Peyer's patch (tissue), 4 donors: ENCODE results near the gene CRNN. TPM values are rescaled to one million over a fixed set of nuclear protein-coding genes. Genes with fewer than 3 reads are reported as not detected.

ENCODE experiments used
- DNase-seq, 3 donors: peaks; one replicate each; pipeline ENCODE4 v3.0.0-alpha.2; 2017 to 2019
- H3K27ac ChIP-seq, 4 donors: fragments of 200-600 bp; sonication (generic); one replicate each; pipeline ENCODE4 v1.5.1; 2016 to 2019
- H3K27me3 ChIP-seq, 2 donors: fragments of 200-600 bp; sonication (generic); one replicate each; pipeline ENCODE4 v1.5.1; 2019
- H3K36me3 ChIP-seq, 3 donors: fragments of 200-600 bp; sonication (generic); one replicate each; pipeline ENCODE4 v1.5.1; 2016 to 2019
- H3K4me1 ChIP-seq, 4 donors: fragments of 200-600 bp; sonication (generic); one replicate each; pipeline ENCODE4 v1.5.1; 2016 to 2019
- H3K4me3 ChIP-seq, 4 donors: fragments of 200-600 bp; sonication (generic); 1 replicate in 3 of 4; 2 replicates in 1 of 4; pipeline ENCODE4 v1.5.1; 2016 to 2019; ENCODE audit warnings: mild to moderate bottlenecking in 1 of 4
- H3K9me3 ChIP-seq, 4 donors: fragments of 200-600 bp; sonication (generic); one replicate each; pipeline ENCODE4 v1.5.1; 2016 to 2019; ENCODE audit warnings: mild to moderate bottlenecking in 1 of 4
- POLR2A ChIP-seq, 2 donors: fragments of 450-650 bp; IDR thresholded peaks; one replicate each; pipeline ENCODE4 v1.5.1; 2017; ENCODE audit warnings: antibody characterized with exemption in 2 of 2, mild to moderate bottlenecking in 2 of 2, moderate library complexity in 2 of 2
- total RNA-seq, 4 donors: library from RNA; depleted of rRNA; stranded (reverse); fragments of >200 nt; gene quantifications; one replicate each; pipeline ENCODE4 v1.1.0, GENCODE V29; 2016
- TF ChIP-seq, protein P1 (sequence below), 6 experiments: fragments of 450-650 bp in 4 of 6; fragments of 200-600 bp in 2 of 6; sonication (generic) in 1 of 6; IDR thresholded peaks; one replicate each; pipeline ENCODE4 v1.5.1; 2017 to 2019; ENCODE audit warnings: antibody characterized with exemption in 6 of 6, mild to moderate bottlenecking in 3 of 6, moderate library complexity in 1 of 6

The CRNN gene
- total RNA-seq, 4 donors from 2014 or later, result 0.67 TPM; not detected in 3

DNA sequence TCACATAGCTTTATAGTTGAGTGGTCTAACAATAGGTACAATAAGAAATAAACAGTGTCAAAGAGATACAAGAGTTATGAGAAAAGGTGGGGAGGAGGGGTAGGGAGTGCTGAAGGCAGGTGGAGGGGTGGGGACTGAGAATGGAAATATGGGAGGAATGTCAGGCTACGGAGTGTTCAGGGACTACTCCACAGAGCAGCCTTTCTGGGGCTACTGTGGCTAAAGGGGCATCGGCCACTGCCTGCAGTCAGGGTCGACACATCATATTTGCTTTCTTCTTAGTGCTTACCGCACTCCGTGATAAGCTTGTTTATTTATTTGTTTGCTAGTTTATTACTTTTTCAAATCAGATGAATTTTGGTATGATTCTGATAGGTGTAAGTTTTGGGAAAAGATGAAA is 34.4 kb upstream of the CRNN start:
- no peaks in the 10 kb centered on the region for H3K9me3 ChIP-seq
- H3K36me3 ChIP-seq, result no peaks in the 10 kb centered on the region
- no peak for DNase-seq
- no peak overlapping the region for H3K27ac ChIP-seq
- no peaks in the 10 kb centered on the region for H3K27me3 ChIP-seq
- no peak overlapping the region for H3K4me3 ChIP-seq
- H3K4me1 ChIP-seq, result no peaks in the 10 kb centered on the region
- TF ChIP-seq POLR2A (IDR thresholded peaks at IDR 0.05), result no peak
- TF ChIP-seq, protein P1, sequence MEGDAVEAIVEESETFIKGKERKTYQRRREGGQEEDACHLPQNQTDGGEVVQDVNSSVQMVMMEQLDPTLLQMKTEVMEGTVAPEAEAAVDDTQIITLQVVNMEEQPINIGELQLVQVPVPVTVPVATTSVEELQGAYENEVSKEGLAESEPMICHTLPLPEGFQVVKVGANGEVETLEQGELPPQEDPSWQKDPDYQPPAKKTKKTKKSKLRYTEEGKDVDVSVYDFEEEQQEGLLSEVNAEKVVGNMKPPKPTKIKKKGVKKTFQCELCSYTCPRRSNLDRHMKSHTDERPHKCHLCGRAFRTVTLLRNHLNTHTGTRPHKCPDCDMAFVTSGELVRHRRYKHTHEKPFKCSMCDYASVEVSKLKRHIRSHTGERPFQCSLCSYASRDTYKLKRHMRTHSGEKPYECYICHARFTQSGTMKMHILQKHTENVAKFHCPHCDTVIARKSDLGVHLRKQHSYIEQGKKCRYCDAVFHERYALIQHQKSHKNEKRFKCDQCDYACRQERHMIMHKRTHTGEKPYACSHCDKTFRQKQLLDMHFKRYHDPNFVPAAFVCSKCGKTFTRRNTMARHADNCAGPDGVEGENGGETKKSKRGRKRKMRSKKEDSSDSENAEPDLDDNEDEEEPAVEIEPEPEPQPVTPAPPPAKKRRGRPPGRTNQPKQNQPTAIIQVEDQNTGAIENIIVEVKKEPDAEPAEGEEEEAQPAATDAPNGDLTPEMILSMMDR (IDR thresholded peaks at IDR 0.05), result no peak

DNA sequence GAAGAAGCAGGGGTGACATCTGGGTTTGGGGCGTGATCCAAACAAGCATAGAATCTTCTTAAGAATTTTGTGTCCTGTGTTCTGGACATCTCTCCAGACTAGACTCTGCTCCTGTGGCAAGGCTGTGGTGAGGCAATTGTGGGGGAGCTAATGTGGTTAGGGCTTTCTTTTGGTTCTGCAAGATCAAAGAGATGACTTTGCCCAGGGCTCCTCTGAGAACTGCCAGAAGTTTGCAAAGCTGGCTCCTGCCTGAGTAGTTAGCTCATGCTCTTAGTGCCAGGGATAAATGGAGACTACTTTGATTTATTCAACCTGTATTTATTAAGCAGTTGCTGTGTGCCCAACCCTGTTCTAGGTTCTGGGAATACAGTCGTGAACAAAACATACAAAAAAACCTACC is 34.0 kb upstream of the CRNN start:
- H3K27me3 ChIP-seq, result no peaks in the 10 kb centered on the region
- no peak overlapping the region for H3K27ac ChIP-seq
- H3K4me1 ChIP-seq, result no peaks in the 10 kb centered on the region
- H3K36me3 ChIP-seq, result no peaks in the 10 kb centered on the region
- no peaks in the 10 kb centered on the region for H3K9me3 ChIP-seq
- no peak overlapping the region for H3K4me3 ChIP-seq
- DNase-seq, result no peak
- TF ChIP-seq, protein P1 (IDR thresholded peaks at IDR 0.05), result no peak
- TF ChIP-seq POLR2A (IDR thresholded peaks at IDR 0.05), result no peak

DNA sequence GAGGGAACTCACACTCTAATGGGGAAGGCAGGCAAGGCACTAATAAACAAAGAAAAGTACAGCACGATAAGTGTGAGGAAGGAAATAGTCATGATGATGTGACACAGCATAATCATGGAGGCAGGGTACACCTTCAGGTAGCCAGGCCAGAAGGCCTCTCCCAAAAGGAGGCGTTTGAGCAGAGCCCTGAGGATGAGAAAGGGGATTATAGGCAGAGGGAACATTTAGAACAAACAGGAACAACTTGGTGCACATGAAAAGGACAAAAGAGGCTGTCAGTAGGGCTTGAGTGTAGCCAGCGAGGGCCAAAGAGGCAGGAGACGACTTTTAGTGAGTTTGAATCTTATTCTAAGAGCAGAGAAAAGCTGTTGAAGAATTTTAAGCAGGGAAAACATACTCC is 33.4 kb upstream of the CRNN start:
- Histone ChIP-seq H3K4me3 (no peak overlapping the region), H3K27ac (no peak overlapping the region), H3K27me3 (no peaks in the 10 kb centered on the region), H3K9me3 (no peaks in the 10 kb centered on the region), H3K36me3 (no peaks in the 10 kb centered on the region), H3K4me1 (no peaks in the 10 kb centered on the region)
- no peak for DNase-seq
- TF ChIP-seq, protein P1 (IDR thresholded peaks at IDR 0.05), result no peak
- TF ChIP-seq POLR2A (IDR thresholded peaks at IDR 0.05), result no peak

DNA sequence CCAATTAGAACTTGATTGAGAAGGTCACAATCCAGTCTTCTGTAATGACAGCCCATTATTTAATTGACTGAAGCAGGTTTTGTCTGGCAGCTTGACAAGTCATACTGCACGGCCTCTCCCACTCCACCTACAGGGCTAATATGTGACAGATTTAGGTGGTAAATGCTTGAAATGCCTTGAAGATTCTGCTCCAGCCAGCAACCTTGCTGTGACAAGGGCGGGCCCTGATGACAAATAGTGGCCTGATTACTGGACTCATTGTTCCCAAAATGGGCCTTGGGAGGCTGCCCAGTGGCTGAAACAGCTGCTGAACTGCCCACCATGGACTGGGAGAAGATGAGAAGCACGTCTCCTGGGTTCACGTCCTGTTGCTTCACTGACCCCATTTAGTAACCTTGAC is 30.0 kb upstream of the CRNN start:
- H3K36me3 ChIP-seq, result no peaks in the 10 kb centered on the region
- H3K27me3 ChIP-seq, result no peaks in the 10 kb centered on the region
- H3K27ac ChIP-seq, result no peak overlapping the region
- no peak for DNase-seq
- H3K4me1 ChIP-seq, result no peaks in the 10 kb centered on the region
- no peak for TF ChIP-seq POLR2A (IDR thresholded peaks at IDR 0.05)
- TF ChIP-seq, protein P1 (IDR thresholded peaks at IDR 0.05), result no peak
- H3K9me3 ChIP-seq, result no peaks in the 10 kb centered on the region
- H3K4me3 ChIP-seq, result no peak overlapping the region

DNA sequence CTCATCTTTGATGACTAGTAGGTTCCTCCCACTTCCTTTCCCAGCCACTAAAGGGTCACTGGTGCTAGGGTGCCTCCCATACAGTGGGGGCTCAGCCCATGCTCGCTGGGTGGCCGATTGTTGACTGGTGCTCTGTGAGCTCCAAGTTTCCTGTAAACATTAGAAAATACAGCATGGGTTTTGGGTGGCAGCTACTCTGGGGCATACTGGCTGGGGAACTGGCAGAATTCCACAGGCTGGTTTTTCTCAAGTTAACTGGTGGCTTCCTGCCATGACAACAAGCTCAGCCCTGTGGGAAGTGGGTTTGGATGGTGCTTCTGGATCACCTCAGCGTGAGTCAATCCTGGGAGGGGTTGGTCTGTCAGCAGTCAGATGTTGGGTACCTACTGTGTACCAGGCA is 28.7 kb upstream of the CRNN start:
- no peak overlapping the region for H3K27ac ChIP-seq
- TF ChIP-seq POLR2A (IDR thresholded peaks at IDR 0.05), result no peak
- TF ChIP-seq, protein P1 (IDR thresholded peaks at IDR 0.05), result no peak

DNA sequence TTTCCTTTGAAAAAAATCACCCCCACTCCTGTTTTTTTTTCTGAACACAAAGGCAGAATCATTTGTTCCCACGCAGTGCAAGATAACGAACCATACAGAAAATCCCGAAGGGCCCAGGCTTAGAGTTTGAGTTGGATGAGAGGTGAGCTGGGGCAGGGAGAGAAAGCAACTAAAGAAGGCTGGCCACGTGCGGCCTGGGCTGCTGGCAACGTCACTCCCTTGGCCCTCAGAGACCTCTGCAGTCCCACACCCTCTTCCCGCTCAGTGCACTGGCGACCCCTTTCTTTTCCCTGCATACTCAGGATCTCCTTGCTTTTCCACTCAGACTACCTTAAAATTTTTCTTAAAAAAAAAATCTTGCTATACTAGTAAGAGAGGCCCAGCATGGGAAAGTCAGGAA is 28.2 kb upstream of the CRNN start:
- H3K4me1 ChIP-seq, result no peaks in the 10 kb centered on the region
- H3K4me3 ChIP-seq, result no peak overlapping the region
- no peak overlapping the region for H3K27ac ChIP-seq
- no peaks in the 10 kb centered on the region for H3K27me3 ChIP-seq
- no peaks in the 10 kb centered on the region for H3K9me3 ChIP-seq
- DNase-seq, result no peak
- no peaks in the 10 kb centered on the region for H3K36me3 ChIP-seq
- TF ChIP-seq, protein P1 (IDR thresholded peaks at IDR 0.05), result no peak
- TF ChIP-seq POLR2A (IDR thresholded peaks at IDR 0.05), result no peak

More for the DNA sequence above, 28.7 kb upstream of the CRNN start:
- Histone ChIP-seq H3K4me1 (no peaks in the 10 kb centered on the region), H3K4me3 (no peak overlapping the region), H3K36me3 (no peaks in the 10 kb centered on the region), H3K27me3 (no peaks in the 10 kb centered on the region), H3K9me3 (no peaks in the 10 kb centered on the region)
- no peak for DNase-seq
